Right ventricle myocardium inferior (tissue), 1 donor: ENCODE measurements around the gene TSPOAP1. TPM values are rescaled to one million over a fixed set of nuclear protein-coding genes. Genes with fewer than 3 reads are reported as not detected.

Source experiments
- ATAC-seq: fragments of 200-7000 bp; cut with Tn5 transposase; one replicate; pipeline ENCODE4 v1.9.1; 2020; ENCODE audit warnings: mild to moderate bottlenecking, moderate library complexity
- DNase-seq: peaks from one replicate; pipeline ENCODE4 v3.0.0; 2021; ENCODE audit errors: missing footprints
- intact Hi-C: fragments of 100-400 bp; cut with DNase I; formaldehyde crosslinking; loops from one replicate; pipeline ENCODE4 v1.11.0; 2022
- microRNA-seq: library from miRNA; unstranded; fragments of <30 nt; microRNA quantifications from one replicate; pipeline ENCODE4 v1.2.0, GENCODE V29; 2020
- total RNA-seq: library from RNA; stranded (reverse); fragmentation: NEBNext Ultra II Directional; extraction: Animal tissue kit (Norgen Biotek cat#: 25700); gene quantifications from one replicate; pipeline ENCODE4 v1.2.1, GENCODE V29; 2021
- donor health status: DM: no; HTN: yes; CAD: no; lungs with severe emphysema.

TSPOAP1 gene
- total RNA-seq, 1 donor from 2014 or later: 12.1 TPM

GRCh38 chr17:58252141-58252540, 76.5 kb downstream of the TSPOAP1 start:
- DNase-seq: no peak
- no peak for ATAC-seq
- intact Hi-C loops: no loop called here

Small RNA genes lying within 50 kb of the gene (microRNA-seq; reads per million reads assigned to microRNA genes)
- not detected for gene MIR4736

Other genes with a start within 250 kb of the TSPOAP1 start
- 81.4 TPM for gene DYNLL2, start 245.4 kb downstream of the TSPOAP1 start, total RNA-seq
- gene OR4D1, start 180.4 kb downstream of the TSPOAP1 start, total RNA-seq: not detected
- not detected for gene OR4D2, start 161.8 kb downstream of the TSPOAP1 start, total RNA-seq
- not detected for gene EPX, start 136.1 kb downstream of the TSPOAP1 start, total RNA-seq
- gene MKS1, start 109.5 kb downstream of the TSPOAP1 start, total RNA-seq: 7.7 TPM
- not detected for gene LPO, start 90.2 kb downstream of the TSPOAP1 start, total RNA-seq
- gene MPO, start 47.9 kb downstream of the TSPOAP1 start, total RNA-seq: 0.08 TPM
- gene SUPT4H1, start 23.4 kb upstream of the TSPOAP1 start, total RNA-seq: 58.2 TPM
- 4.4 TPM for gene RNF43, start 88.7 kb upstream of the TSPOAP1 start, total RNA-seq
- not detected for gene HSF5, start 159.6 kb upstream of the TSPOAP1 start, total RNA-seq
- gene MTMR4, start 185.8 kb upstream of the TSPOAP1 start, total RNA-seq: 14.3 TPM